ENCODE data around the gene PLAAT4.

Gene PLAAT4, protein sequence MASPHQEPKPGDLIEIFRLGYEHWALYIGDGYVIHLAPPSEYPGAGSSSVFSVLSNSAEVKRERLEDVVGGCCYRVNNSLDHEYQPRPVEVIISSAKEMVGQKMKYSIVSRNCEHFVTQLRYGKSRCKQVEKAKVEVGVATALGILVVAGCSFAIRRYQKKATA

DNA sequence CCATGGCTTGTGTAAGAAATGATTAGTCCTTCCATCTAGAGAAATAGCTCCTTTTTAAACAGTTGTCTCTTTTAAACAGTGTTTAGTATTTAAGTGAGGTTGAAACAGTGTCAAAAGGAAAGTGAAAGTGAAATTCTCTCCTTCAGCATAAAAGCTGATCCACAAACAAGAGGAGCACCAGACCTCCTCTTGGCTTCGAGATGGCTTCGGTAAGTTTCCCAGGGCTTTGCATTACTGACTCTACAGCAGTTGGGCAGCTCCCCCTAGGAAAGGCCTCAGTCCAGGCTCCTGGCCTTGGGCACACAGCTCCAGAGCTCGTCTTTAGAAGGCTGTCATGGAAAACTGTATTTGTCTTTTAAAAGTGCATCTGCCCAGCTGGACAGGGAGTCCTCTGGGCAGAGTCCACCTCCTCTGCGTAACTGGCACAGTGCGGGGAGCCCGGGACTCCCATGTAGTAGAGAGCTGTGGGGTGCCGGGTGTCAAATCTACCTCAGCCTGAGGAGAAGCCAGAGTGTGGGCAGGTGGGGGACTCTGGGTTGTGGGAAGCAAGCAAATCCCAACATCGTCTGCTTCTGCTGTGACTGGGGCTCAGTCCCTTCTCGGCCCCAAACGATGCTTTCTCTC, at the start of gene PLAAT4:
Gene PLAAT4, plus strand, starts transcription at position 140 of the 624 bp plus-strand sequence. Its CDS starts 61 bp downstream, at position 201.
- DNase-seq, result peak; percentile 75

DNA sequence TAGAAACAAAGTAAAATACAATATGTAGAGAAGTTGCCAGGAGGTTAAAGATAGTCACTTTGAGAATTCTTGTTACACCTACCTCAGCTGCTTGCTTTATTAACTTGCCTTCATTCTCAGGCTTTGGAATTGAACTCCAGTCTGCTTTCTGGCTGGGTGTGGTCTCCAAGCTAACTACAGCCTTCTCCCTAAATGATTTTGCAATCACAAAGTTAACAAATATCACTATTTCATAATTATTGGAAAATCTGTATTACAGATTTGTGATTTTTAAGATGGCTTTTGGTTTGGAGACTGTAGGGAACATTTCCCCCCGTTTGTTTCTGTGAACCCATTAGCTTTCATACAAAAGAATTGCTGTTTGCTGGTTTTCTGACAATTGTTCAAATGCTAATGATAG, 47.8 kb upstream of the PLAAT4 start:
- no peak for DNase-seq

DNA sequence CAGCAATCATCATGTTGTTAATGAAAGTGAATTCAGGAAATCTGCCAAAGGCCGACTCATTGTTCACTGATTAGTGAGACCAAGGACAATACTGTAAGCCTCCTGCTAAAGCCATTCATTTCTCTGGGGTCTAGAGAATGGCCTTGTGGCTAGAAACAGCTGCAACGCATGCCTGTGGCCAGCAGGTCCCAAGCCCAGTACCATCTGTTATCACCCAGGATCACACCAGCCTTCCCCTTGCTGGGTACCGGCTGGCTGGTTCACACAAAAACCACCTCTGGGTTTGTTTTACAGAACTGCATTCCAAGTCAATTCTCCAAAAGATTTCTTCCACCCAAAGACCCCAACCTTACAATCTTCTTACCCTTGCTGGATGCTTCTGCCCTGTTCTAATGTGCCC, 46.7 kb upstream of the PLAAT4 start:
- no peak for DNase-seq

DNA sequence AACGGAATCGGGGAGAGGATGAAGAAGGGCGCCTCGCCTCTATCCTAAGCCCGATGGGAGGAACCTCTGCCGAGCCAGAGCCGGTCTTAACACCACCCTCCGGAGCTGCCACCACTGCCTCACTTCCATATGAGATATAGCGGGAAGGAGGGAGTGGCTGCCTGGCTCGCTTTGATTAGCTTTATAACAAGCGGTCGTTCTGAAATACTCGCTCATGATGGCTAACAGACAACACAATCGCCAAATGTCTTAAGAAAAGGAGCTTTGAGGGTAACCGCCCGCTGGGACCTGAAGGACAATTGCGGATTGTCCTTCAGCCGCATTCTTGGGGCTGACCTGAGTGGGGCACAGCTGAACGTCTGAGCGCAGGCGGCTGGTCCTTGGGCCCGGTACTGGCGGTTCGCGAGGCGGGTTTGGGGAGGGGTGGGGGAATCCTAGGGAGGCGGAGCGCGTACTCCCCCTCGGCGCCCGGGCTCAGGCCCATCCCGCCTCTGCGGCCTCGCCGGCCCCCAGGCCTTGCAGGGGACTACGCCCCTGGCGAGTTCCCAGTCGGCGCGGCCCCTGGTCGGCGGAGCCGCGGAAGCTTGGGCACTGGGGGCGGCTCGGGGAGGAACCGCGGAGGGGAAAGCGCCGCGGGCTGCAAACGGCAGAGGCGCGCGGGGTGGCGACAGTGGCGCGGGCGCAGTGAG, 45.9 kb upstream of the PLAAT4 start, which contains the start of gene PLAAT5:
Gene PLAAT5, minus strand, starts transcription at position 617 of the 689 bp plus-strand sequence. Its CDS starts 133 bp downstream, at position 484.
- peak; percentile 69 for DNase-seq

DNA sequence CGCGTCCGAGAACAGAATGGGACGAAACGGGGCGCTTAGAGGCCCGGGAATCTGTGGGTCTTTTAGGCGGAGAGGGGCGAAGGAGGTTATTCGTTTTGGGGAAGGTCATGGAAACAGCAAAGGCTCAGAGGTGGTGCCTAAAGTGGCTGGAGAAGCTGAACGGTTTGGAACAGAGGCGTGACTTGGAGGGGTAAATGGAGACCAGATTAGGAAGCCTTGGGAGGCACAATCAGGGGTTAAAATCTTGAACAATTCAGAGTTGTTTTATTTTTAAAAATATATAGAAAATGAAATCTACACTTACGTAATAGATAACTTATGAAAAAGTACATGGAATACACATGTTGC, 45.4 kb upstream of the PLAAT4 start:
- DNase-seq, result no peak

DNA sequence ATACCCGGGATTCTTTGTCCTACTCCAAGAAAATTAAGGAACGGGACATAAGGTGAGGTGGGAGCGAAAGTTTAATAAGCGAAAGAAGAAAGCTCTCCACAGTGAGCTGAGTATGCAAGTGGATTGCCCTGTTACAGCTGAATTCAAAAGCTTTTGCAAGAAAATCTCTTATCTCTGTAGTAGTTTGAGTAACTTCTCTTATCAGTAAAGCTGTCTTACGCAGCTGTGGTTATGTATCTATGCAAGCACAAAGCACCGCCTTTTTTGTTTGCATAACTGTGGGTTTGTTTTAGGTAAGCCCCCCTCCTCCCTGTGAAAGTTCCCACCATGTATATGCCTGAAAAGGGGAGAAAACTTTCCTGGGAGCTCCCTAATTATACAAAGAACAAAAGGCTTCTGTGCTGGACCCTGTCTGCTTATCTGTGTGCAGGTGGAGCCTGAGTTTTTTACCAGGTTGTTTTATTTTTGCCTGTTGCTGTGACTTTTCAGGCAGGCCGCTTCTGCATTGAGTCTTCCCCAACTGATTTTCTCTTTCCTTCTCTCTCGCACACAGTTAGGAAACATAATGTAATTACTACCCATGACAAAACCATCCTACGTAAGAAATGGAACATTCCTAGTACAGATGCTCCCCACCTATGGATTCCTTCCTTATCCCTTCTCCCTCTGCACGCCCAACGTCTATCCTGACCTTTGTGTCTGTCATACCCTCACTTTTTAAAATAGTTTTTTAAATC, 44.8 kb upstream of the PLAAT4 start:
- DNase-seq, result no peak

DNA sequence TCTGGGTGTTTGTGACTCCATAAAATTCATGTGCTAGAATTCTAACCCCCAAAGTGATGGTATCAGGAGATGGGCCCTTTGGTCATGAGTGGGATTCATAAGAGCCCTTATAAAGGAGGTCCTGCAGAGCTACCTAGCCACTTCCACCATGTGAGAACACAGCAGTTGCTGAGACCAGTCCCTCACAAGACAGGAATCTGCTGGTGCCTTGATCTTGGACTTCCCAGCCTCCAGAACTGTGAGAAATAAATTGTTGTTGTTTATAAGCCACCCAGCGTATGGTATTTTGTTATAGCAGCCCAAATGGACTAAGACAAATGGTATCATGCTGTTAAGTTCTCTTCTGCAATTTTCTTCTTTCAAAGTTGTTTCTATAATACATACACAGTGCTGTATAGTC, 44.2 kb upstream of the PLAAT4 start:
- no peak for DNase-seq

DNA sequence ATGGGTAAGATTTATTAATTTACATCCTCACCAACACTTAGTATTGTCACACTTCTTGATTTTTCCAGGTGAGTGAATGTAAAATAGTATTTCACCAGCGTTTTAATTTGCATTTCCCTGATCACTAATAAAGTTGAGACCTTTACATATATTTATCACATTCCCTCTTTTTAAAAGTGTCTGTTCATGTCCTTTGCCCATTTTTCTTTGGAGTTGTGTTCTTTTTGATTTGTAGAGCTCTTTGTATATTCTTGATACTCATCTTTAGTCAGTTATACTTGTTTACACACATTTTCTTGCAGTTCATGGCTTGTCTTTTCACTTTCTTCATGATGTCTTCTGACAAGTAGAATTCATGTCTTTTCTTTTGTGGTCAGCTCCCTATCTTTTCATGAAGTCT, 43.5 kb upstream of the PLAAT4 start:
- no peak for DNase-seq

DNA sequence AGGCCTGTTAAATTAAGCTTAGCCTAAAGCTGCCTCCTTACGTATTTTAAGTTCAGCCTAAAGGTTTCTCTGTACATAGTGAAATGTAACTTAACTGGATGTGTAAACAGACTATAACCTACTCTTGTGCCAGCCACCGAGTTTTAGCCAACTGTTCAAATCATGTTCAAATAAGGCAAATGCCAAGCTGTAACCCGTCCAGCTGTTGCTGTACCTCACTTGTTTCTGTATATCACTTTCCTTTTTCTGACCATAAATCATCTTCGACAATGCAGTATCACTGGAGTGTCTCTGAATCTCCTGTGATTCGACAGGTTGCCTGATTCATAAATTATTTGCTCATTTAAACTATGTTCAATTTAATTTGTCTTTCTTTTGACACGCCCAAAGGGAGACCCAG, 41.6 kb upstream of the PLAAT4 start:
- no peak for DNase-seq

DNA sequence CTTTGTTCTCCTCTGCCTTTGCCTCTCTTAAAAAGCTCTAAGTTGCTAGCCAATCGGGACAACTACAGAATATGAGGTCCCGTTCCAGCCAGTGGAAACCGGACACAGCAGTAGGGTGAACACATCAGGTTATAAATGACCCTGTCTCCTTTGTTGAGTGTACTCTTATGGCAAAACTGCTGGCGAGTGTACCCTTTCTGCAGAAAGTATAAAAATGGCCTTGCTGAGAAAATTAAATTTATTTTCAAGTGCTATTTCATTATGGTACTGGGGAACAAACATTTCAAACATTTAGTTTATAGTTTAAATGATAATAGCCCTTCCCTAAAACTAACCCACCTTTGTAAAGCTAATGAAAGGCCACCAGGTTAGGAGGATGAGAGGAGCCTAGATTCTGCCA, 36.7 kb upstream of the PLAAT4 start:
- DNase-seq, result no peak

DNA sequence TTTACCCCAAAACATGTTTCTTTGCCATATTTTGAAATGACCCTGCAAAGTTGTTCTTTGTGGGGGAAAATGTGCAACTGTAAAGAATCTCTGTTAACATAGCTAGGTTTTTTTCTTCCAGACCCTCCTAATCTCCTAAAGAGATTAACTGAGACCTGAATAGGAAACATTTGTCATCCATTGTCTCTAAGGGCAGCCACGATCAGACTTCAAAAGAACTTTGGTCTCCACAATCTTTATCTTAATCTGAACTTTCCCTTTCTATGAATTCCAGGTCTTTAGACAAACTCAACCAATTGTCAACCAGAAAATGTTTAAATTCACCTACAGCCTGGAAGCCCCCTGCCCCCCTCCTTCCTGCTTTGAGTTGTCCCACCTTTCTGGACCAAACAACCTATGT, 35.4 kb upstream of the PLAAT4 start:
- no peak for DNase-seq

DNA sequence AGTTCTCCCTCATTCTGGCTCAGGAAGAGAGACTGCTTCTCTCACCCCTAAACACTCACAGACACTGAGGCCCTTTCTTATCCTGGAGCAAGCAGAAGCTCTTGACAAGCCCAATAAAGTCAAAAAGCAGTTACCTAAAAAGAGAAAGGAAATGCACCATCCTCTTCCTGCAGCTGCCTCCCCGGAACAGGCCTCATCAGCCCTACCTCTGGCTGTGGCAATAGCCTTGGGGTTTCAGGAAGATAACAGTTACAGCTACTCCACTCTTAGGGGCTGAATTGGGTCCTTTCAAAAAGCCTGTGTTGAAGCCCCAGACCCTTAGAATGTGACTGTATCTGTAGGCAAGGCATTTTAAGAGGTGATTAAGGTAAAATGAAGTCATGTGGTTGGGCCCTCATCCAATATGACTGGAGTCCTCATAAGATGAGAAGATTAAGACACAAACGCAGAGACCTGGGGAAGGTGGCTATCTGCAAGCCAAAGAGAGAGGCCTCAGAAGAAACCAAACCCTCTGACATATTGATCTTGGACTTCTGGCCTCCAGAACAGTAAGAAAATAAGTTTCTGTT, 34.3 kb upstream of the PLAAT4 start:
- no peak for DNase-seq

DNA sequence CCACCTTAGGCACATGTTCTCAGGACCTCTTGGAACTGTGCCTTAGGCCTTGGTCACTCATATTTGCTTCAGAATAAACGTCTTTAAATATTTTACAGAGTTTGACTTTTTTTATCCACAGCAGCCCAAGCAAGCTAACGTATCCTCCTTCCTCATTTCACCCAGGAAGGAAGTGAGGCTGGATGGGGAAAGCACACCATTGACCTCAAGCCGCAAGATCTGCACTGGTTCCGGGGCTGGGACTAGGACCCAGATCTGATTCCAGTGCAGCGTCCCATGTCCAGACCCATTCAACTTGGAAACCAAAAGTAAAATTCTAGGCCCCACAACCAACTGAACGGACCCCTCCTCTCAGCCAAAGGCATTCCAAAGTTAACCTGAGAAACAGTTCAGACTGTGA, 33.1 kb upstream of the PLAAT4 start:
- DNase-seq, result no peak

DNA sequence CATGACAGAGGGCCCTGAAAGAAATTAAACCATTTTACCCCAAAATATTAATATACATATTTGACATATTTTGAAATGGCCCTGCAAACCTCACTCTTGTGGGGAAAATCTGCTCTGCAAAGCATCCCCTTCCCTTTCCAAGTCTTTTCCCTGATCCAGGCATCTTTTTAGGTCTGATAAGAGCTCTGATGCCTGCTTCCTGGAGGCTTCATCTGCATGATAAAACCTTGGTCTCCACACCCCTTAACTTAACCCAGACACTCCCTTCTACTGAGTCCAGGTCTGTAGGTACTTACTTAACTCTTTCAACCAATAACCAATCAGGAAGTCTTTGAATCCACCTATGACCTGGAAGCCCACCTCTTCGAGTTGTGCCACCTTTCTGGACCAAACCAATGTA, 32.6 kb upstream of the PLAAT4 start:
- no peak for DNase-seq

DNA sequence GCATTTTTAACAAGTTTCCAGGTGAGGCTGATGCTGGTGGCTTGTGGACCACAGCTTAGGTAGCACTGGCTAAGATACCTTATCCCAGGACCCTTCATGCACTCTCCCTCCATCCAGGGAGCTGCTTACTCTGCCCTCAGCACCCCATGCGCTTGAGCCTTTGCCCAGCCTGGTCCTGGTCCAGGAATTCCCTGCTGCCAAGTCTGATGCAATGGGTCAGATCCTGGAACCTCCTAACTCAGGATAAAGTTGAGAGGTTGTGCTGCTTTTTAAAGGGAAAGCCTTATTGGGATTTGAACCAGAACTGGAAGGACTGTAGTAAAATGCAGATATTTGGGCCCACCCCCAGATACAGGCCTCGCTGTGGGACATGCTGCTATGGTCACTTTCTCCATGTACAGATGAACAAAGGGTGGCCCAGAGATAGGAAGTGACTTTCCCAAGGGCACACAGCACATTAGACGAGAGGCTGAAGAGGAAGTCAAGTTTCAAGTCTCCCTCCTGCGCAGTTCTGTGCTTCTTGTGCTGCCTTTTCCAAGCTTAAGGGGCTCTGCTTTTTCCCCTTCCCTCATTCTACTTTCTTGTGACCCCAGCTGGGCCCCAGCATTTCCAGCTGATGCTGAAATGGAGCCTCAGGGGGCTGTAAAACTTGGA, 31.5 kb upstream of the PLAAT4 start:
- no peak for DNase-seq

DNA sequence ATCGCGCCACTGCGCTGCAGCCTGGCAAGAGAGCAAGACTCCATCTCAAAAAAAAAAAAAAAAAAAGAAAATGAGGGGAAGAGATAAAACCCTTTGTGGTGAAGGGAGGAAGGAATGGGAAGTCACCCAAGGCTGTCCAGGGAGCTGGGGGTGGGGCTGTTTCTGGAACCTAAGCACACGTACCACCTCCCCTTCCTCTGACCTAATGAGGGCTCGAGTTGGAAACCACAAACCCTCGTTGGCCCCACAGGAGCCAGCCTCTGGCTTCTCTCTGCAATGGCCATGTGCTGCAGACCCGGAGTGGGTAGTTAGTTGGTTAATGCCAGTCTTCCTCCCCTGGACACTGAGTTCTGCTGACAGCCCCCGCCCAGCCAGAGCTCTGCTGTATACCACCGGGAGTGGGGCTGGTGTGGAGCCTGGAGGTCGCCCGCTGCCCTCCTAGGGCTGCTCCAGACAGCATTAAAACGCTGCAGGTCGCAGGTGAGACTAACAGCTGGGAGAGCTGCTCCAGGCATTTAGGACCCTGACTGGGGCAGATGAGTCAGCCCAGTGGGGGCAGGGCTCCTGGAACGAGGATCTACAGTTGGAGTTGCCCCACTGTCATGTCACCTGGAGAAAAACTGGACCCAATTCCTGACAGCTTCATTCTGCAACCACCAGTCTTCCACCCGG, 30.6 kb upstream of the PLAAT4 start, which contains the start of gene LGALS12:
Gene LGALS12, plus strand, starts transcription at position 228 of the 672 bp plus-strand sequence. Its CDS starts 375 bp downstream, at position 603.
- no peak for DNase-seq

DNA sequence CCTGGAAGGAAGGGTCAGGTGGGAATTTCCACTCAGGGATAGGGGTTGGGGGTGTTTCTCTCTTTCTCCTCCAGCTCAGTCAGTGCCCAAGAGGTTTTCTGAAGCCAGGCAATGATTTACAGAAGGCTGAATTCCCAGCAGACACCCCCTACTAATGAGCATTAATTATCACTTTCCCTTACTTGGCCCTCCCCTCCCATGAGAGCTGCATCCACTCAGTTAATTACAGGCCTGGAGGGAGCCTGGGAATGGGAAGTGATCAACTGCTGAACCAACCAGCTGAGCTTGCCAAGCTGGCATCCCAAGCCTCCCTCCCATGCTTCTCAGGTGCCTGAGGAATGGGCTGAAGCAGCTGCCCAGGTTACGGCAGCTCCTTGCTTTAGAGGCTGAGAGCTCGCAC, 29.7 kb upstream of the PLAAT4 start:
- DNase-seq, result no peak

DNA sequence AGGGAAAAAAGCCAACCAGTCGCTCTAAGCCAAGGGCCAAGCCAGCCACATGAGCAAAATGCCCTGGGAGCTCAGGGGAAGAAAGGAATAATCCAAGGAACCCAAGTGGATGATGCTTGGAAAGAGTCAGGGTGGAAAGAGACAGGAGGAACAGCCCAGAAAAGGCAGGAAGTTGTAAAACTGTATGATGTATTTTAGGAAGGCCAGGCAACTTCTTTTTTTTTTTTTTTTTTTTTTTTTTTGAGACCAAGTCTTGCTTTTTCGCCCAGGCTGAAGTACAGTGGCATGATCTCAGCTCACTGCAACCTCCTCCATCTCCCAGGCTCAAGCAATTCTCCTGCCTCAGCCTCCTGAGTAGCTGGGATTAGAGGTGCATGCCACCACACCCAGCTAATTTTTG, 29.1 kb upstream of the PLAAT4 start:
- DNase-seq, result no peak

DNA sequence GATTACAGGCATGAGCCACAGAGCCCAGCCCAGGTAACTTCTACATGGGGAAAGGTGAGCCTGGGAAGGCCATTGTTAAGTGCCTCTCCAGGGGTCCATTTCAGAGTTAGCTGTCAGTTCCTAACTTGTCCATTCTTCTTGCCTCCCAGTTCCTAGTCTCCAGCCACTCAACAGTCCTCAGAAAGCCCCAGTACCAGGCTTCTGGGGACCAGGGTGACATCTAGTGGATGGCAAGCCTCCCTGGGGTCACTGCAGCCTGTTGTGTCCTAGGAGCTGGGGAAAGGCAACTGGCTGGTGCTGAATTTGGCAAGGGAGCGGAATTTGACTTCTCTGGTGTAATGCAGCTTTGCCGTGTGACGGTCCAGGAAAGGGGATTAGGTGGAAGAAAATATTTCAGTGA, 28.6 kb upstream of the PLAAT4 start:
- peak; percentile 53 for DNase-seq

DNA sequence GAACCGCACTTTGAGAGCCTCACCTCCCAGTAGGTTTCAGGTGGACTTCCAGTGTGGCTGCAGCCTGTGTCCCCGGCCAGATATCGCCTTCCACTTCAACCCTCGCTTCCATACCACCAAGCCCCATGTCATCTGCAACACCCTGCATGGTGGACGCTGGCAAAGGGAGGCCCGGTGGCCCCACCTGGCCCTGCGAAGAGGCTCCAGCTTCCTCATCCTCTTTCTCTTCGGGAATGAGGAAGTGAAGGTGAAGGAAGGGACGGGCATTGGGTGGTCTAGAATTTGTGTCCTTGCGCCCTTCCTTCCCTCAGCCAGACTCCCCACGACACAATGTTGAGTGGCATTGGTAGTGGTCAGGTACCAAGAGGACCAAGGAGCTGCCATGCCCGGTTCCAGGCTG, 27.9 kb upstream of the PLAAT4 start:
- DNase-seq, result no peak

DNA sequence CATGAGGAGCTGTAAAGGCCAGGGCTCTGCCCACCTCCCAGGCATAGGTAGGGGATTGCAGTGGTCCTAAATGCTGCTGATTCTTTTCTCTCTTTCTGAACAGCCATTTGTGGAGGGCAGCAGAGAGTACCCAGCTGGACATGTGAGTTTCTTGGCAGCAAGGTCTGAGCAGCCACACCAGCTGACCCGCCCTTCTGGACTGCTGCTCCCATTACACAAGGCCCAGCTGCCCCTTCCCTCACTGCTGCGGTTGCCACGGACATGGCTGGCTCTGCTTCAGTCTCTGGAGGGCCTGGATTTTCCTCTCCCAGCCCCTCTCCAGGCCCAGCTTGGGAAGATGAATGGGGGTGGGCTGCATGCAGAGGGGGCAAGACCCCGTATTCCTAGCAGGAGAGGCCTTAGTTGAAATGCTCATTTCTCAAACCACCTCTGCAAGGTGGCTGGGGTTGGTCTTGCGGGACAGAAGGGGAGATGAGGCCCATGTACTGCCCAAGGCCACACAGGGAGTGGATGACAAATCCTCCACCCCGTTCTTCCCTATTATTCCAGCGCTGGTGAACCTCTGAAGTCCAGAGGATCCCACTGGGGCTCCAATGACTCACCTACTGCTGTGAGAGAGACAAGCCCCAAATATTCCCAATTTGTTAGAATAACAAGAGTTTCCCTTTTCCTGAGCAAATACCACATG, 26.1 kb upstream of the PLAAT4 start:
- peak; percentile 78 for DNase-seq

All from femur (tissue), 1 donor.